Measurements from ENCODE around the gene SGMS1.

SGMS1 gene

GRCh38 chr10:50557130-50557682 lies 66.5 kb downstream of the SGMS1 start:
- TF ChIP-seq CTCF (IDR thresholded peaks at IDR 0.05; ENCODE audit: low read depth, low read length, missing control alignments): no peak
- H3K4me3 ChIP-seq (ENCODE audit: low read depth, low read length): no peak overlapping the region
- no peak for DNase-seq (ENCODE audit: low read depth)

- H3K4me3 ChIP-seq (ENCODE audit: low read depth, low read length): no peak overlapping the region
- TF ChIP-seq CTCF (IDR thresholded peaks at IDR 0.05; ENCODE audit: low read depth, low read length, missing control alignments): no peak
- DNase-seq (ENCODE audit: low read depth): no peak
Observed at GRCh38 chr10:50556237-50557120, 67.3 kb downstream of the SGMS1 start.

- DNase-seq (ENCODE audit: low read depth): no peak
- peak; percentile 19 for TF ChIP-seq CTCF (IDR thresholded peaks at IDR 0.05; ENCODE audit: low read depth, low read length, missing control alignments)
- no peak overlapping the region for H3K4me3 ChIP-seq (ENCODE audit: low read depth, low read length)
Observed at GRCh38 chr10:50554995-50555568, 68.7 kb downstream of the SGMS1 start.

GRCh38 chr10:50554376-50554994 lies 69.3 kb downstream of the SGMS1 start:
- no peak overlapping the region for H3K4me3 ChIP-seq (ENCODE audit: low read depth, low read length)
- DNase-seq (ENCODE audit: low read depth): no peak
- TF ChIP-seq CTCF (IDR thresholded peaks at IDR 0.05; ENCODE audit: low read depth, low read length, missing control alignments): no peak

GRCh38 chr10:50552771-50553535 lies 70.8 kb downstream of the SGMS1 start:
- no peak for DNase-seq (ENCODE audit: low read depth)
- peak; percentile 48 for TF ChIP-seq CTCF (IDR thresholded peaks at IDR 0.05; ENCODE audit: low read depth, low read length, missing control alignments)
- no peak overlapping the region for H3K4me3 ChIP-seq (ENCODE audit: low read depth, low read length)

- no peak overlapping the region for H3K4me3 ChIP-seq (ENCODE audit: low read depth, low read length)
- TF ChIP-seq CTCF (IDR thresholded peaks at IDR 0.05; ENCODE audit: low read depth, low read length, missing control alignments): no peak
- DNase-seq (ENCODE audit: low read depth): no peak
Observed at GRCh38 chr10:50552308-50552707, 71.4 kb downstream of the SGMS1 start.
